HEK293 (cell line): ENCODE results near the gene JADE3.

ENCODE experiments used
- BCL11A ChIP-seq: fragments of 450-650 bp; formaldehyde crosslinking; IDR thresholded peaks from 2 replicates; pipeline ENCODE4 v1.5.1; 2016; ENCODE audit warnings: low read depth, missing biosample characterization, missing genetic modification characterization
- GFI1B ChIP-seq: fragments of 450-650 bp; formaldehyde crosslinking; IDR thresholded peaks from 2 replicates; pipeline ENCODE4 v1.5.1; 2016; ENCODE audit warnings: missing biosample characterization, missing genetic modification characterization
- HOXD13 ChIP-seq: sonication (generic); formaldehyde crosslinking; IDR thresholded peaks from 2 replicates; pipeline ENCODE4 v1.8.0; 2022; ENCODE audit warnings: missing genetic modification reagents, borderline replicate concordance
- INSM2 ChIP-seq: fragments of 450-650 bp; formaldehyde crosslinking; IDR thresholded peaks from 2 replicates; pipeline ENCODE4 v1.5.1; 2016; ENCODE audit warnings: missing biosample characterization, missing genetic modification characterization
- PRDM10 ChIP-seq: fragments of 450-650 bp; formaldehyde crosslinking; IDR thresholded peaks from 2 replicates; pipeline ENCODE4 v1.5.1; 2016; ENCODE audit warnings: missing biosample characterization, missing genetic modification characterization
- SALL2 ChIP-seq: fragments of 450-650 bp; formaldehyde crosslinking; IDR thresholded peaks from 2 replicates; pipeline ENCODE4 v1.5.0; 2017; ENCODE audit warnings: missing biosample characterization, mild to moderate bottlenecking, missing genetic modification characterization, borderline replicate concordance
- ZBTB11 ChIP-seq: fragments of 450-650 bp; formaldehyde crosslinking; conservative IDR thresholded peaks from 2 replicates; pipeline ENCODE4 v1.5.1; 2016; ENCODE audit warnings: low read depth, missing biosample characterization, missing genetic modification characterization
- ZBTB17 ChIP-seq: fragments of 450-650 bp; formaldehyde crosslinking; IDR thresholded peaks from 2 replicates; pipeline ENCODE4 v1.5.1; 2016; ENCODE audit warnings: missing biosample characterization, missing genetic modification characterization
- ZEB2 ChIP-seq: fragments of 450-650 bp; formaldehyde crosslinking; IDR thresholded peaks from 2 replicates; pipeline ENCODE4 v1.5.1; 2016; ENCODE audit warnings: missing biosample characterization, missing genetic modification characterization
- ZNF2 ChIP-seq: fragments of 450-650 bp; formaldehyde crosslinking; IDR thresholded peaks from 2 replicates; pipeline ENCODE4 v1.5.1; 2016; ENCODE audit warnings: missing biosample characterization, missing genetic modification characterization
- ZNF24 ChIP-seq: fragments of 450-650 bp; formaldehyde crosslinking; IDR thresholded peaks from 2 replicates; pipeline ENCODE4 v1.5.1; 2016; ENCODE audit warnings: missing biosample characterization, missing genetic modification characterization
- ZNF341 ChIP-seq: fragments of 450-650 bp; formaldehyde crosslinking; IDR thresholded peaks from 2 replicates; pipeline ENCODE4; 2016; ENCODE audit warnings: low read depth, missing biosample characterization, missing genetic modification characterization
- ZNF366 ChIP-seq: fragments of 450-650 bp; formaldehyde crosslinking; conservative IDR thresholded peaks from 2 replicates; pipeline ENCODE4 v1.5.1; 2016; ENCODE audit warnings: missing biosample characterization, missing genetic modification characterization
- ZNF404 ChIP-seq: fragments of 450-650 bp; formaldehyde crosslinking; IDR thresholded peaks from 2 replicates; pipeline ENCODE4 v1.5.1; 2017; ENCODE audit warnings: missing biosample characterization, missing genetic modification characterization
- ZNF639 ChIP-seq: fragments of 450-650 bp; formaldehyde crosslinking; IDR thresholded peaks from 2 replicates; pipeline ENCODE4 v1.5.1; 2016; ENCODE audit warnings: missing biosample characterization, missing genetic modification characterization
- ZNF660 ChIP-seq: fragments of 450-650 bp; IDR thresholded peaks from 2 replicates; pipeline ENCODE4 v1.5.1; 2018; ENCODE audit warnings: missing biosample characterization, mild to moderate bottlenecking, missing genetic modification characterization
- ZNF670 ChIP-seq: fragments of 450-650 bp; formaldehyde crosslinking; IDR thresholded peaks from 2 replicates; pipeline ENCODE4 v1.5.1; 2016; ENCODE audit warnings: missing biosample characterization, missing genetic modification characterization, low read depth
- TF ChIP-seq, protein P1 (sequence below): fragments of 450-650 bp; formaldehyde crosslinking; IDR thresholded peaks from 2 replicates; pipeline ENCODE4 v1.5.1; 2017; ENCODE audit warnings: missing biosample characterization, missing genetic modification characterization

The JADE3 gene

GRCh38 chrX:46912603-46913491 lies 626 bp downstream of the JADE3 start (continued):
- TF ChIP-seq PRDM10 (tag by site-specific recombination) (peak; percentile 34; the same call in 1 of the 2 replicates), ZBTB17 (tag by site-specific recombination) (no peak), ZBTB11 (tag by site-specific recombination) (peak; percentile 39; the same call in 1 of the 2 replicates), BCL11A (tag by site-specific recombination) (0 out of 2 replicates have a peak, but pooled peaks have one; percentile 42), SALL2 (no peak), ZEB2 (peak; percentile 74; the same call in 1 of the 2 replicates), GFI1B (tag by site-specific recombination) (no peak), ZNF24 (no peak), ZNF660 (tag by site-specific recombination) (no peak), ZNF2 (tag by site-specific recombination) (no peak), INSM2 (tag by site-specific recombination) (no peak), ZNF639 (tag by site-specific recombination) (no peak), ZNF670 (no peak), ZNF341 (tag by site-specific recombination) (peak; percentile 83), ZNF404 (no peak), ZNF366 (tag by site-specific recombination) (no peak), HOXD13 (no peak)
- TF ChIP-seq, protein P1, sequence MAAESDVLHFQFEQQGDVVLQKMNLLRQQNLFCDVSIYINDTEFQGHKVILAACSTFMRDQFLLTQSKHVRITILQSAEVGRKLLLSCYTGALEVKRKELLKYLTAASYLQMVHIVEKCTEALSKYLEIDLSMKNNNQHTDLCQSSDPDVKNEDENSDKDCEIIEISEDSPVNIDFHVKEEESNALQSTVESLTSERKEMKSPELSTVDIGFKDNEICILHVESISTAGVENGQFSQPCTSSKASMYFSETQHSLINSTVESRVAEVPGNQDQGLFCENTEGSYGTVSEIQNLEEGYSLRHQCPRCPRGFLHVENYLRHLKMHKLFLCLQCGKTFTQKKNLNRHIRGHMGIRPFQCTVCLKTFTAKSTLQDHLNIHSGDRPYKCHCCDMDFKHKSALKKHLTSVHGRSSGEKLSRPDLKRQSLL = no peak
- TF ChIP-seq, all 188 proteins: peak for 32
